ENCODE data around the gene DEK.

DNA sequence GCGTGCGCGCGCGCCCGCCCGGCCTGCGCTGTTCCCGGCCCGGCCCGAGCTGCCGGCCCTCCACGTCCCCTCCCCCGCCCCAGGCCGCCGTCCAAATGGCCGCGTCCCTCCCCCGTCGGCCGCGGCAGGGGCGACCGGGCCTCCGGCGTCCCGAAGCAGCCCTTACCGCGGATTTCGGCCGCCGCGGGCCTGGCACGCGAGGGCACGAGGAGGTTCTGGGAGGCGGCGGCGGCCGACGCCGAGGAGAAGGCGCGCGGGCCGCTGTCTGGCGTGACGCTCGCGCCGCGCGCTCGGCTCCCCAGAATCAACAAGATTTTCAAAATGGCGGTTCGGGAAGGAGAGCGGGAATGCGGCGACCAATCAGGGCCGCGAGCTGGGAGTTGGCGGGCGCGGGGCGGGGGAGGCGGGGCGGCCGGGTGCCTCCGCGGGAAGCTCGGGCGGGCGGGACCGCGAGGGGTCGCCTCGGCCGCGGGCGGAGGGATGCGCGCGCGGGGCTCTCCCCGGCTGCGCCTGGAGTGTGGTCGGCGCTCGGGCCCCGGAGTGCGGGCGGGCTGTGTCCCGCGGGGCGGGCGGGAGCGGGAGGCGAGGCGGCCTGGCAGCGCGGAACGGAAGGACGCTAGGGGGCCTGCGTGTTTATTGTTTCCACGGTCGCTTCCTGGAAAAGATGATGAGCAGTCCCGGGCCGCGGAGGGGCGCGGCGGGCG is at the start of gene DEK:
- TF ChIP-seq ZFX (IDR thresholded peaks at IDR 0.05) (peak; percentile 87), FOSL1 (IDR thresholded peaks at IDR 0.05; ENCODE audit: low read depth) (no peak; the same call in 1 of the 2 replicates), SRF (IDR thresholded peaks at IDR 0.05; ENCODE audit: low read depth) (no peak), SIN3A (IDR thresholded peaks at IDR 0.05; ENCODE audit: low read depth) (no peak), POLR2A (IDR thresholded peaks at IDR 0.05; ENCODE audit: borderline replicate concordance, extremely low read depth, insufficient read depth, insufficient read length) (no peak), POLR2AphosphoS5 (IDR thresholded peaks at IDR 0.05; ENCODE audit: low read depth, low read length) (peak; percentile 46), JUND (IDR thresholded peaks at IDR 0.05) (no peak)
- TF ChIP-seq, protein P1, sequence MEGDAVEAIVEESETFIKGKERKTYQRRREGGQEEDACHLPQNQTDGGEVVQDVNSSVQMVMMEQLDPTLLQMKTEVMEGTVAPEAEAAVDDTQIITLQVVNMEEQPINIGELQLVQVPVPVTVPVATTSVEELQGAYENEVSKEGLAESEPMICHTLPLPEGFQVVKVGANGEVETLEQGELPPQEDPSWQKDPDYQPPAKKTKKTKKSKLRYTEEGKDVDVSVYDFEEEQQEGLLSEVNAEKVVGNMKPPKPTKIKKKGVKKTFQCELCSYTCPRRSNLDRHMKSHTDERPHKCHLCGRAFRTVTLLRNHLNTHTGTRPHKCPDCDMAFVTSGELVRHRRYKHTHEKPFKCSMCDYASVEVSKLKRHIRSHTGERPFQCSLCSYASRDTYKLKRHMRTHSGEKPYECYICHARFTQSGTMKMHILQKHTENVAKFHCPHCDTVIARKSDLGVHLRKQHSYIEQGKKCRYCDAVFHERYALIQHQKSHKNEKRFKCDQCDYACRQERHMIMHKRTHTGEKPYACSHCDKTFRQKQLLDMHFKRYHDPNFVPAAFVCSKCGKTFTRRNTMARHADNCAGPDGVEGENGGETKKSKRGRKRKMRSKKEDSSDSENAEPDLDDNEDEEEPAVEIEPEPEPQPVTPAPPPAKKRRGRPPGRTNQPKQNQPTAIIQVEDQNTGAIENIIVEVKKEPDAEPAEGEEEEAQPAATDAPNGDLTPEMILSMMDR (IDR thresholded peaks at IDR 0.05 in 2 of 3, conservative IDR thresholded peaks at IDR 0.05 in 1 of 3; ENCODE audit: borderline replicate concordance in 1 of 3, insufficient read depth in 1 of 3, low read depth in 2 of 3, low read length in 2 of 3) = peak in 2 of 3 experiments; percentile 36 to 39; a peak in 3 of 6 replicates
- TF ChIP-seq, protein P2, sequence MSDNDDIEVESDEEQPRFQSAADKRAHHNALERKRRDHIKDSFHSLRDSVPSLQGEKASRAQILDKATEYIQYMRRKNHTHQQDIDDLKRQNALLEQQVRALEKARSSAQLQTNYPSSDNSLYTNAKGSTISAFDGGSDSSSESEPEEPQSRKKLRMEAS (IDR thresholded peaks at IDR 0.05) = peak; percentile 53; the same call in 1 of the 2 replicates

Measured in HCT116 (cell line).